ENCODE results near the gene CCDC137.

The CCDC137 gene

DNA sequence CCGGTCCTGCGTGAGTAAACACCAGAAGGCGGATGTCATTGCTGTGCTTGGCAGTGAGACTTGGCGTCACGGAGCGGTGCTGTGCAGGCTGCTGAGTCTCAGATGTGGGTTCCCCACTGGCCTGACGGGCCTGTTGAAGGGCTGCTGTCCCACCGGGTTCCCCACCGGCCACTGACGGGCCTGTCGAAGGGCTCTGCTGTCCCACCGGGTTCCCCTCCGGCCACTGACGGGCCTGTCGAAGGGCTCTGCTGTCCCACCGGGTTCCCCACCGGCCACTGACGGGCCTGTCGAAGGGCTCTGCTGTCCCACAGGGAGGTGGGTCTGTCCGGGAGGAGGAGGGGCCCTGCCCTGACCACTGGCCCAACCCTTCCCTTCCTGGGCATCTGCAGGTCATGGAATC lies 20.1 kb downstream of the CCDC137 start:
- H3K36me3 ChIP-seq (ENCODE audit: control insufficient read depth, insufficient read depth, low read length), result peaks cover 62% of the 10 kb centered on the region
- peaks cover 6% of the 10 kb centered on the region for H3K4me1 ChIP-seq (ENCODE audit: control insufficient read depth, insufficient read depth, low read length)
- H3K27me3 ChIP-seq (ENCODE audit: control insufficient read depth, insufficient read depth, low read length), result no peaks in the 10 kb centered on the region
- H3K9me3 ChIP-seq (ENCODE audit: control insufficient read depth, insufficient read depth, low read length), result no peaks in the 10 kb centered on the region
- H3K4me3 ChIP-seq (ENCODE audit: low read depth, low read length), result no peak overlapping the region
- H3K9ac ChIP-seq (ENCODE audit: low read depth, low read length), result no peak overlapping the region

DNA sequence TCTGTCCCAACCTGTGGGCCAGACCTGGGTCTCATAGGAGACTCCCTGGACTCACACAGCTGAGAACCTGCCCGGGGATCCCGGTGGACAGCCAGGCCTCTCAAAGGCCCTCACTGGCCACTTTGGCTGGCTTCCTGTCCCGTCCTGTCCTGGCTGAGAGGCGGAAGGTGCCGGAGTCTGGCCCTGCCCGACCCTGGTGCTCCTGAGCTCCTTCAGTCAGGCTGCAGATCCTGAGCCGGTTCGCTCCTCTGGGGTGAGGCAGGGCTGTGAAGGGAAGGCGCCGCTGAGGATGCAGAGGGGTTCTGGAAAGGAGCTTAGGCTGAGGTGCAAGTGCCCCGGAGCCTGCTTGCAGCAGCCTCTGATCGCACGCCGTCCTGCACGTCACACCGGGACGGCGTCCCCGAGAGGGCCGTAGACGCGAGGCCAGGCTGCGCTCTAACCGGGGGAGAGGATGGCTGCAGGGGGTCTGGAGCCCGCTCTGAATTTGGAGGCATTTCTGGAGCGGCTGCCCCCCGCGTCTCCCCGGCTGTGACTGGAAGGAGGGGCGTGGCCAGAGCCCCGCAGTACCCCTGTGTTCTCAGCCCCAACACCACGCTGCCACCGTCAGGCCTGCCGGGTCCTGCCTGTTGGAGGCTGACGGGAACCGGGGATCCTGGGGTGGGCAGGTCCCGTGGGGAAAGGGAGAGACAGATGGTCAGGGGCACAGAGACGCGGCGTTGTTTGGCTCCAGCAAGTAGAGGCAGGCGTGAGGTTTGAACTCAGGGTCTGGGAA lies 21.4 kb downstream of the CCDC137 start:
- H3K4me3 ChIP-seq (ENCODE audit: low read depth, low read length), result no peak overlapping the region
- H3K27me3 ChIP-seq (ENCODE audit: control insufficient read depth, insufficient read depth, low read length), result no peaks in the 10 kb centered on the region
- peaks cover 6% of the 10 kb centered on the region for H3K4me1 ChIP-seq (ENCODE audit: control insufficient read depth, insufficient read depth, low read length)
- H3K9ac ChIP-seq (ENCODE audit: low read depth, low read length), result no peak overlapping the region
- peaks cover 68% of the 10 kb centered on the region for H3K36me3 ChIP-seq (ENCODE audit: control insufficient read depth, insufficient read depth, low read length)
- H3K9me3 ChIP-seq (ENCODE audit: control insufficient read depth, insufficient read depth, low read length), result no peaks in the 10 kb centered on the region

DNA sequence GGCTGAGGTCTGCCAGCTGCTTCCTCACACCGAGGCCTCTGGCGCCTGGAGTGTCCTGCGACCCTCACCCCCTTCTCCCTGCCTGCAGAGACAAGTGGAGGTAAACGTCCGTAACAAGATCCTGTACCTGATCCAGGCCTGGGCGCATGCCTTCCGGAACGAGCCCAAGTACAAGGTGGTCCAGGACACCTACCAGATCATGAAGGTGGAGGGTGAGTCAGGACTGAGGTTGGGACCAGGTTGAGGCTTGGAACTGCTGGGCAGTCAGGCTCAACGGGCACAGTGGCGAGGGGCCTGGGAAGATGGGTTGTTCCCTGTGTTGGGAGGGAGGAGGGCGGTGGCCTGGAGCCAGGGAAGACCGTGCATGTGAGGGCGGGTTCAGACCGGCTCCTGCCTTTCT lies 22.1 kb downstream of the CCDC137 start:
- no peak overlapping the region for H3K9ac ChIP-seq (ENCODE audit: low read depth, low read length)
- H3K4me1 ChIP-seq (ENCODE audit: control insufficient read depth, insufficient read depth, low read length), result peaks cover 6% of the 10 kb centered on the region
- peaks cover 69% of the 10 kb centered on the region for H3K36me3 ChIP-seq (ENCODE audit: control insufficient read depth, insufficient read depth, low read length)
- H3K27me3 ChIP-seq (ENCODE audit: control insufficient read depth, insufficient read depth, low read length), result no peaks in the 10 kb centered on the region
- no peaks in the 10 kb centered on the region for H3K9me3 ChIP-seq (ENCODE audit: control insufficient read depth, insufficient read depth, low read length)
- no peak overlapping the region for H3K4me3 ChIP-seq (ENCODE audit: low read depth, low read length)

DNA sequence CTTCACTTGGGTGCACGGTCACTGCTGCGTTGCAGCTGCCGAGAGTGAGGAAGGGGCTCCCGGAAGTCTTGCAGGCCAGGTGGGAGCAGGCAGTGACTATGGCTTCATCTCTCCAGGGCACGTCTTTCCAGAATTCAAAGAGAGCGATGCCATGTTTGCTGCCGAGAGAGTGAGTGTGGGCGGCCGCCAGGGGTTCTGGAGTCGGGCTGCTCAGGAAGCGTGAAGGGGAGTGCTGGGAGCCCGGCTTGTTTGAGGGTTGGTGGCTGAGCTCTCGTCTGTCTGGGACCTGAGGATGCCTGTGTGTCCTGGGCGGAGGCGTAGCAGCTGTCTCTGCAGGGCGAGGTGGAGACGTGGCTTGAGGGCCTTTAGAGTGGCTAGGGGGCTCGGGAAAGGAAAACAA lies 23.5 kb downstream of the CCDC137 start:
- Histone ChIP-seq H3K4me3 (ENCODE audit: low read depth, low read length) (no peak overlapping the region), H3K9me3 (ENCODE audit: control insufficient read depth, insufficient read depth, low read length) (no peaks in the 10 kb centered on the region), H3K27me3 (ENCODE audit: control insufficient read depth, insufficient read depth, low read length) (no peaks in the 10 kb centered on the region), H3K36me3 (ENCODE audit: control insufficient read depth, insufficient read depth, low read length) (peaks cover 82% of the 10 kb centered on the region), H3K9ac (ENCODE audit: low read depth, low read length) (no peak overlapping the region), H3K4me1 (ENCODE audit: control insufficient read depth, insufficient read depth, low read length) (no peaks in the 10 kb centered on the region)

DNA sequence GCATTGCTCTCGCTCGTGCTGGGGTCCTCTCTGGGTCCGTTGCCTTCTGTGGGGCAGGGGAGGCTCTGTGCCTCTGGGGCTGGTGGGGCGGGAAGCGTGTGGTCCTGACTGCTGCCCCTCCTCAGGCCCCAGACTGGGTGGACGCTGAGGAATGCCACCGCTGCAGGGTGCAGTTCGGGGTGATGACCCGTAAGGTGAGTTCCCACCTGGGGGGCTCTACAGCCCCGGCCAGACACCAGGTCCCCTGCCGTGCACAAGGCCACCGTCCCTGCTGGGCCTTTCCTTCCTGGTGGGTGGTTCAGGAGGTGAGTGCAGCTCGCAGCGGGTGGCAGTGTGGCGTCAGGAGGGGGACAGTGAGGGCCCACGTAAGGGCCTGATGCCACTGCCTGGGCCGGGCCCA lies 24.0 kb downstream of the CCDC137 start:
- no peaks in the 10 kb centered on the region for H3K9me3 ChIP-seq (ENCODE audit: control insufficient read depth, insufficient read depth, low read length)

DNA sequence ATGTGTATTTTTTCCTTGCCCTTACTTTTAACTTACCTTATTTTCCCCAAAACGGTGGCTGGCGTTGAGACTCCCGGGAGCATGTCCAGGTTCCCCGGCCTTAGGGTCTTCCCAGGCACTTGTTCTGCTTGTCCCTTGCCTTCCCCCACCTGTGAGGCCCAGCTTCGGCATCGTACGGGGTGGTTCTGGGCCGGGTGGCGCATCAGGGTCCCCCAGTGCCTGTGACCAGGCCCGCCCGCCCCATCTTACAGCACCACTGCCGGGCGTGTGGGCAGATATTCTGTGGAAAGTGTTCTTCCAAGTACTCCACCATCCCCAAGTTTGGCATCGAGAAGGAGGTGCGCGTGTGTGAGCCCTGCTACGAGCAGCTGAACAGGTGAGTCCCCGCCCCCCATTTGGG lies 24.7 kb downstream of the CCDC137 start:
- H3K36me3 ChIP-seq (ENCODE audit: control insufficient read depth, insufficient read depth, low read length), result peaks cover 80% of the 10 kb centered on the region
- no peak overlapping the region for H3K4me3 ChIP-seq (ENCODE audit: low read depth, low read length)
- H3K9me3 ChIP-seq (ENCODE audit: control insufficient read depth, insufficient read depth, low read length), result no peaks in the 10 kb centered on the region
- no peaks in the 10 kb centered on the region for H3K4me1 ChIP-seq (ENCODE audit: control insufficient read depth, insufficient read depth, low read length)
- no peak overlapping the region for H3K9ac ChIP-seq (ENCODE audit: low read depth, low read length)
- no peaks in the 10 kb centered on the region for H3K27me3 ChIP-seq (ENCODE audit: control insufficient read depth, insufficient read depth, low read length)

More for the DNA sequence above, 24.0 kb downstream of the CCDC137 start:
- Histone ChIP-seq H3K9ac (ENCODE audit: low read depth, low read length) (no peak overlapping the region), H3K4me1 (ENCODE audit: control insufficient read depth, insufficient read depth, low read length) (no peaks in the 10 kb centered on the region), H3K4me3 (ENCODE audit: low read depth, low read length) (no peak overlapping the region), H3K36me3 (ENCODE audit: control insufficient read depth, insufficient read depth, low read length) (peaks cover 81% of the 10 kb centered on the region), H3K27me3 (ENCODE audit: control insufficient read depth, insufficient read depth, low read length) (no peaks in the 10 kb centered on the region)

DNA sequence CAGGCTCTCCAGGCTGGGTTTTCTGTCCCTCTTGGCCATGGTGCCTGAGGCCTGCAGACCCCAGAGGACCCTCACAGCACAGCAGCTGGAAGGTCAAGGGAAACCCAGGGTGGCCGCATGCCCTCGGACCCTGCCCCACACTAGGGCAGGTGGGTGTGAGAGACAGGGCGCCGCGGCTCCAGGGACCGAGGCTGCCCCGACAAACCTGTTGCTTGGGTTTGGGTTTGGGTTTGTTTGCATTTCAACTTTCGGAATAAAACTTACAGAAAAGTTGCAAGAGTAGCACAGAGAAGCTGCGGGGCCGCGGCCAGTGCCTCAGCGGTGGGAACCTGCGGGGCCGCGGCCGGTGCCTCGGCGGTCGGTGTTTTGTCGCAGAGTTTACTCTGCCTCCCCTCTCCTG lies 25.1 kb downstream of the CCDC137 start:
- Histone ChIP-seq H3K4me3 (ENCODE audit: low read depth, low read length) (no peak overlapping the region), H3K9ac (ENCODE audit: low read depth, low read length) (no peak overlapping the region), H3K9me3 (ENCODE audit: control insufficient read depth, insufficient read depth, low read length) (no peaks in the 10 kb centered on the region), H3K4me1 (ENCODE audit: control insufficient read depth, insufficient read depth, low read length) (no peaks in the 10 kb centered on the region), H3K36me3 (ENCODE audit: control insufficient read depth, insufficient read depth, low read length) (peaks cover 80% of the 10 kb centered on the region), H3K27me3 (ENCODE audit: control insufficient read depth, insufficient read depth, low read length) (no peaks in the 10 kb centered on the region)

DNA sequence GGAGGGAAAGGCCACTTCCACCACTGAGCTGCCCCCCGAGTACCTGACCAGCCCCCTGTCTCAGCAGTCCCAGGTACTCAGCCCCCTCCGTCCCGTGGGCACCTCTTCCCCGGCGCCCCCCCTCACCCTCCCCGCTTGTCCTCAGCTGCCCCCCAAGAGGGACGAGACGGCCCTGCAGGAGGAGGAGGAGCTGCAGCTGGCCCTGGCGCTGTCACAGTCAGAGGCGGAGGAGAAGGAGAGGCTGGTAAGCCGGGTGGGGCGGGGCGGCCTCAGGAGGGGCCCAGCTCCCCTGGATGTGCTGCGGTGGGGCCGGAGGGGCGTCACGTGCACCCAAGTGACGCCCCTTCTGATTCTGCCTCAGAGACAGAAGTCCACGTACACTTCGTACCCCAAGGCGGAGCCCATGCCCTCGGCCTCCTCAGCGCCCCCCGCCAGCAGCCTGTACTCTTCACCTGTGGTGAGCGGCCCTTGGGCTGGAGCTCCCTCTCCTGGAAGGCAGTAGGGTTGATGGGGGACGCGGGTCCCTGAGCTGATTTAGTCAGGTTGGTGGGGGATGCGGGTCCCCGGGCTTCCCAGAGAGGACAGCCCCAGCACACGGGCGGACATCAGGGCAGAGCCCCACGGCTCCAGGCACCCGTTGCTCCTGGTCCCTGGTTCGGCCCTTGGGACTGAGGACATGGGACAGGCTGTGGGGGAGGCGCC lies 27.1 kb downstream of the CCDC137 start:
- no peaks in the 10 kb centered on the region for H3K27me3 ChIP-seq (ENCODE audit: control insufficient read depth, insufficient read depth, low read length)
- H3K9me3 ChIP-seq (ENCODE audit: control insufficient read depth, insufficient read depth, low read length), result no peaks in the 10 kb centered on the region
- H3K36me3 ChIP-seq (ENCODE audit: control insufficient read depth, insufficient read depth, low read length), result peaks cover 69% of the 10 kb centered on the region
- H3K9ac ChIP-seq (ENCODE audit: low read depth, low read length), result no peak overlapping the region
- H3K4me3 ChIP-seq (ENCODE audit: low read depth, low read length), result no peak overlapping the region
- H3K4me1 ChIP-seq (ENCODE audit: control insufficient read depth, insufficient read depth, low read length), result no peaks in the 10 kb centered on the region

DNA sequence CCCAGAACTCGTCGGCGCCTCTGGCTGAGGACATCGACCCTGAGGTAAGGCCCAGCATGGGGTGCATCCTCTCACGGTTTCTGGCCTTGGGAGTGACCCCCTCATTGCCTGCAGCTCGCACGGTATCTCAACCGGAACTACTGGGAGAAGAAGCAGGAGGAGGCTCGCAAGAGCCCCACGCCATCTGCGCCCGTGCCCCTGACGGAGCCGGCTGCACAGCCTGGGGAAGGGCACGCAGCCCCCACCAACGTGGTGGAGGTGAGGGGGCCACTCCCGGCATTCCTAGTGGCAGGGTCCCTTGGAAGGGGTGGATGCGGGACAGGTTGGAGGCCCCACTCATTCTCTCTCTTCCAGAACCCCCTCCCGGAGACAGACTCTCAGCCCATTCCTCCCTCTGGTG lies 28.3 kb downstream of the CCDC137 start:
- Histone ChIP-seq H3K27me3 (ENCODE audit: control insufficient read depth, insufficient read depth, low read length) (no peaks in the 10 kb centered on the region), H3K36me3 (ENCODE audit: control insufficient read depth, insufficient read depth, low read length) (peaks cover 64% of the 10 kb centered on the region), H3K9ac (ENCODE audit: low read depth, low read length) (no peak overlapping the region), H3K9me3 (ENCODE audit: control insufficient read depth, insufficient read depth, low read length) (no peaks in the 10 kb centered on the region), H3K4me1 (ENCODE audit: control insufficient read depth, insufficient read depth, low read length) (no peaks in the 10 kb centered on the region), H3K4me3 (ENCODE audit: low read depth, low read length) (no peak overlapping the region)

DNA sequence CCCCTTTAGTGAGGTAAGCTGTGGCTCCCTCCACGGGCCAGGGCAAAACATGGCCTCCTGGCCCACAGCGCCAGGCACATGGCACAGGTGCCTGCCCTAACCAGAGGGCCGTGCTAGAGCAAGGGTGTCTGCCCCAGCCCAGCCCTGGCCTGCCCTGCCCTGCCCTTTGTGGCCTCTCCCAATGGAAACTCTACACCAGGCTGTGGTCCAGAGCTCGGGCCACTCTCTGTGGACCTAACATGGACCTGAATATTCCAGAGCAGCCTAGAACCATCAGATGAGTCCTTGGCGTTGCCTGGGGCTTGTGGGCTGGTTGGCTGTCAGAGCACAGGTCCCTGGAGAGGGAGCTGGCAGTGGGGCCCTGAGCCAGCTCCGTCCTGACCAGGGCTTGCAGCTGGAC lies 28.7 kb downstream of the CCDC137 start:
- Histone ChIP-seq H3K36me3 (ENCODE audit: control insufficient read depth, insufficient read depth, low read length) (peaks cover 60% of the 10 kb centered on the region), H3K4me3 (ENCODE audit: low read depth, low read length) (no peak overlapping the region), H3K9me3 (ENCODE audit: control insufficient read depth, insufficient read depth, low read length) (no peaks in the 10 kb centered on the region), H3K4me1 (ENCODE audit: control insufficient read depth, insufficient read depth, low read length) (no peaks in the 10 kb centered on the region), H3K27me3 (ENCODE audit: control insufficient read depth, insufficient read depth, low read length) (no peaks in the 10 kb centered on the region), H3K9ac (ENCODE audit: low read depth, low read length) (no peak overlapping the region)

DNA sequence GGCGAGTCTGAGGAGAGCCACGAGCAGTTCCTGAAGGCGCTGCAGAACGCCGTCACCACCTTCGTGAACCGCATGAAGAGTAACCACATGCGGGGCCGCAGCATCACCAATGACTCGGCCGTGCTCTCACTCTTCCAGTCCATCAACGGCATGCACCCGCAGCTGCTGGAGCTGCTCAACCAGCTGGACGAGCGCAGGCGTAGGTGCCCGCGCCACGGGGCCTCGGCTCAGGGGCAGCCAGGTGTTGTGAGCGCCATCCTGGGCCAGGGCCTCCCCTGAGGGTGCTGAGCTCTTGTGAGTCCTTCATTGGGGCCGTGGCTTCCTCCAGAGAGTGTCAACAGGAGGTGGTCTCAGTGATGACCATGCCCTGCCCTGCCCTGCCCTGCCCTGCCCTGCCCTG lies 29.3 kb downstream of the CCDC137 start:
- Histone ChIP-seq H3K9ac (ENCODE audit: low read depth, low read length) (no peak overlapping the region), H3K9me3 (ENCODE audit: control insufficient read depth, insufficient read depth, low read length) (no peaks in the 10 kb centered on the region), H3K27me3 (ENCODE audit: control insufficient read depth, insufficient read depth, low read length) (no peaks in the 10 kb centered on the region), H3K36me3 (ENCODE audit: control insufficient read depth, insufficient read depth, low read length) (peaks cover 60% of the 10 kb centered on the region), H3K4me1 (ENCODE audit: control insufficient read depth, insufficient read depth, low read length) (no peaks in the 10 kb centered on the region), H3K4me3 (ENCODE audit: low read depth, low read length) (no peak overlapping the region)
